CD4-positive, alpha-beta T cell treated with Interleukin-10 for 1 hour (primary cell): Measurements from ENCODE around the gene TACR3.
"Not testable (repeated sequence)": the region's sequence is repeated elsewhere in the genome, so short reads cannot be mapped to it uniquely, and the experiment has no call there.

Source experiments
- DNase-seq: peaks from one replicate; pipeline ENCODE4 v3.0.0-alpha.2; 2020

The TACR3 gene, protein sequence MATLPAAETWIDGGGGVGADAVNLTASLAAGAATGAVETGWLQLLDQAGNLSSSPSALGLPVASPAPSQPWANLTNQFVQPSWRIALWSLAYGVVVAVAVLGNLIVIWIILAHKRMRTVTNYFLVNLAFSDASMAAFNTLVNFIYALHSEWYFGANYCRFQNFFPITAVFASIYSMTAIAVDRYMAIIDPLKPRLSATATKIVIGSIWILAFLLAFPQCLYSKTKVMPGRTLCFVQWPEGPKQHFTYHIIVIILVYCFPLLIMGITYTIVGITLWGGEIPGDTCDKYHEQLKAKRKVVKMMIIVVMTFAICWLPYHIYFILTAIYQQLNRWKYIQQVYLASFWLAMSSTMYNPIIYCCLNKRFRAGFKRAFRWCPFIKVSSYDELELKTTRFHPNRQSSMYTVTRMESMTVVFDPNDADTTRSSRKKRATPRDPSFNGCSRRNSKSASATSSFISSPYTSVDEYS

DNA sequence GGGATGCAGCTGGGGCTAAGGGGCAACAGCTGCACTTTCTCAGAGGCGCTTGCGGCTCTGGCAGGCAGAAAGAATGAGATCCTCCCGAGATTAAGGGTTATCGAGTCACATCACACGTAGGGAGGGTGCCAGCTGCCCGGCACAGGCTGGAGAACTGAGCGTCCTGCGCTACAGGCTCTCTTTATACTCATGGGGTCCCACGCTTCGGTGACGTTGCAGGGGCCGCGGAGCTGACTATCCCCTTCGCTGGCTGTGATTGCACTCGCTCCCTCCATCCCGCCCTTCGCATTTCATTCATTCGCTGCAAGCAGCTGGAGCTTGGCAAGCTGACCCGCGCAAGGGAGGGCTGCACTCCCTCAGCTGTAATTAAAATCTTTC, at the start of gene TACR3:
TSS of gene TACR3 (minus strand) at position 156 of the 378 bp plus-strand sequence. CDS start 310 bp downstream, outside the sequence.
- DNase-seq = no peak

DNA sequence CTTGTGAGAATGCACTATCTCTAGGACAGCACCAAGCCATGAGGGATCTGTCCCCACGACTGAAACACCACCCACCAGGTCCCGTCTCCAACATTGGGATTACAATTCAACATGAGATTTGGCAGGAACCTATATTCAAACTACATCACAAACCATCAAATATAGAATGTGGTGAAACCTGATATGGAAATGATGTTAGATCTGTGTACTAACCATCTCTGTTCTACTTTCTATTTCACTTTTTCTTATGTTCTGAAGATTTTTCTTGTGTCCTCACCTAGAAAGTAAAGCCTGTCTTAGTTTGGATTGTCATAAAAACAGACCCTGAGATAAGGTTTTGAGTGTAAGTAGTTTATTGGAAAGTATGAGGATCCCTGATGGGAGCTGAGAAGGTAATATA, 37.8 kb upstream of the TACR3 start:
- DNase-seq = no peak

GRCh38 chr4:103756741-103757140, 37.0 kb upstream of the TACR3 start:
- DNase-seq = no peak

DNA sequence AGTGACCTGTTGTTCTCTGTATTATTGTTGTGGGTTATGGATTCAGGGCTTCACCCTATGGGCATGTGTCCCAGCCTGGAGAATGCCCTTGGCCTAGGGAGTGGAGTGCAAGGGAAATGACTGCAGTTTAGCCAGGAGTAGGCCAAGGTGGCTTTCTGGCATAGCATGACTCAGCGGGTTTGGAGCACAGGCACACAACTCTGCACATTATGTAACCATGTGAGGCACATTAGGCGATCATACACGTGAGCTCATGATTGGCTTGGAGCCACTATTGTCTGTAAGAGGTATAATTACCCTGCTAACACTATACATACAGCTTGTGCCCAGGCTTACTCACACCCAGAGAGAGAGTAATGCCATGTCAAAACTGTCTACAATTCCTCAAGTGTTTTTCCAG, 35.1 kb upstream of the TACR3 start:
- DNase-seq = no peak

DNA sequence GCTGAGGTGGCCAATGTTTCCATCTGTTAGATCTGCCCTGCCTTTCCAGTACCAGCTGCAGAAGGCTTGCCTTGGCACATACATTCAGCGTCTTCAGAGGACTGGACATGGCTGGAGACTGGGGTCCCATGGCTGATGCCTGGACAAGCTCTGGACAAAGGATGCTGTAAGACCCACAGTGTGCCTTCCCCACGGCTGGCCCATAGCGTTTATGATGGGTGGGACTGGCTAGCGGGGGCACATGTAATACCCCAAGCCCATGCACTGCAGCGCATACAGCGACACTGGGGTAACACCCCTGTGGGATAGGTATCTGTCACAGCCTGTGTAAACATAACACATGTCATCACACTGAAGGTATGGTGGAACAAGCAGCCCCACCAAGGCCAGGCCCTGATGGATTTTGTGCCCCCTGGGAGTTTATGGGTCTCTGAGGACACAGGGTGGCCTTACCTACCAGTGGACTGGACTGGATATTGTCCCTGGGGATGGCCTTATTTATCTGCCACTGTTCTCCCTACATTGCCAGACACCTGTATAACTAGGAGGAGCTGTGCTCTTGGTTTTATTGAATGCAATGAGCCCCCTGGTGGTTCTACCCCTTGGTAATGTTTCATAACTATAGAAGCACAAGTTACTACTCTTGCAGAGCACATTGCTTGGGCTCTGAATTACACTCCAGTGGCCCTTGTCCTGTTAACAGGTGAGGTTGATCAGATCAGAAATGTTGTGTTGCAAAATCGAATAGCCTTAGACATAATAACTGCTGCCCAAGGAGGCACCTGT, 34.3 kb upstream of the TACR3 start:
- no peak for DNase-seq

DNA sequence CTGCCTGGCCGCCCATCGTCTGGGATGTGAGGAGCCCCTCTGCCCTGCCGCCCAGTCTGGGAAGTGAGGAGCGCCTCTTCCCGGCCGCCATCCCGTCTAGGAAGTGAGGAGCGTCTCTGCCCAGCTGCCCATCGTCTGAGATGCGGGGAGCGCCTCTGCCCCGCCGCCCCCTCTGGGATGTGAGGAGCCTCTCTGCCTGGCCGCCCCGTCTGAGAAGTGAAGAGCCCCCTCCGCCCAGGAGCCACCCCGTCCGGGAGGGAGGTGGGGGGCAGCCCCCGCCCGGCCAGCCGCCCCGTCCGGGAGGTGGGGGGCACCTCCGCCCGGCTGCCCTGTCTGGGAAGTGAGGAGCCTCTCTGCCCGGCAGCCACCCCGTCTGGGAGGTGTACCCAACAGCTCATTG, 3.4 kb upstream of the TACR3 start:
- not testable (repeated sequence) for DNase-seq

- no peak for DNase-seq
Measured at GRCh38 chr4:103721251-103721650, 1.5 kb upstream of the TACR3 start.

- DNase-seq = no peak
Measured at GRCh38 chr4:103720661-103721060, 876 bp upstream of the TACR3 start.

GRCh38 chr4:103719105-103719829, 518 bp downstream of the TACR3 start:
- DNase-seq = no peak

GRCh38 chr4:103692615-103693014, 27.2 kb downstream of the TACR3 start:
- no peak for DNase-seq

DNA sequence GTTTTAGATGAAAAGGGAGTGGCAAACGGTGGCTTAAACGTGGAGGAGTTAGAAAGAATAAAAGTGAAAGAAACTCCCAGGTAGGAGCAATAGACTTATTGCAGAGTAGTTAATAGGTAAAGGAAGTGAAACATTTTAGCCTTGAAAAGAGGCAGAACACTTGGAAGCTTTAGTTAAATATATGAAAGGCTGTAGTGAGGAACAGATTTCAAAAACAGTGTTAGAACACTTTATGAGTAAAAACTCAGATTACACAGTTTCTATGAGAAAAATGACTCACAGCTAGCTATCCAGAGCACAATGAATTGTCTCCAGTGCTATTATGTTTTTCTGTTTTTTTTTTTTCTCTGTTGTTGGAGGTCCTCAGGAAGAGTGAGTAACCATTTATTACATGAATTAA, 45.8 kb downstream of the TACR3 start:
- no peak for DNase-seq

- DNase-seq = not testable (repeated sequence)
Measured at GRCh38 chr4:103666764-103667163, 53.0 kb downstream of the TACR3 start.

DNA sequence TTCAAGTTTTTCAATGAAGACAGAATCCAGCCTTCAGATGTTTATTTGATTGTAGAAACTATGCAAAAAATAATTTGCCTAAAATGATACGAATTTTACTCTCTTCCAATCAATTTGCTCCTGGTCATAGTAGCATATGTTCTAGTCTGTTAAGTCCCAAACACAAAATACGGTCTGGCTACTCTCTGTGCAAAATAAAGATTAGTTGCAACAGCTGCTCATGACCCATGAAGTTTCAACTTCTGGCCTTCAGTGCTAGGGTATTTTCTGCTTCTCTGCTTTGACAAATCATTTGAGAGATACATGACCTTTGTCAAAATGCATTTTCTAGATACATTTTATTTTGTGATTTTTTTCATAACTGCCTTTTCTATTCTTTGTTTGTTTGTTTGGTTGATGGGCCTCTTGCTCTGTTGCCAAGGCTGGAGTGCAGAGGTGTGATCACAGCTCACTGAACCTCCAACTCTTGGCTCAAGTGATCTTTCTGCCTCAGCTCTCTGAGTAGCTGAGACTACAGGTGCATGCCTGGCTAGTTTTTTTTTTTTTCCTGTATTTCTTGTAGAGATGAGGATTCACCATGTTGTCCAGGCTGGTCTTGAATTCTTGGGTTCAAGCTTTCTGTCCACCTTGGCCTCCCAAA, 55.2 kb downstream of the TACR3 start:
- DNase-seq = no peak

GRCh38 chr4:103648541-103648940, 71.2 kb downstream of the TACR3 start:
- no peak for DNase-seq

- no peak for DNase-seq
Measured at GRCh38 chr4:103645991-103646390, 73.8 kb downstream of the TACR3 start.

- no peak for DNase-seq
Measured at GRCh38 chr4:103634236-103634635, 85.5 kb downstream of the TACR3 start.

DNA sequence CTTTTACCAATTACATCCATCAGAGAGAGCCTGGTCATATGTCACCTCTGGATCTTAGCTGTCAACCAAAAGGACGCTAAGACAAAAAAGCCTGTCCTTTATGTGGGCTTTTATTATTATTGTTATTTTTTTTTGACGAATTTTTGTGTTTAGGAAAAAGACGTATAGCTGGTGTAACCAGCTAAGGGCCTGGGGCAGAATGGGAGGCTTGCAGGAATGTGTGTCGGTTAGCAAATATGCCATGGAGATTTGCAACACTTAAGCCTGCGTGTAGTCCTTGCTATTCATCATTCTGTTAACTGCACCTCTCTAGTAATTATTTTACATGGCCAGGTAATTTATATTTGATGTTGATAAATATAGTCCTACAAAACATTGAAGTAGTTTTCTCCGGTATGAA, 93.5 kb downstream of the TACR3 start:
- DNase-seq = no peak

GRCh38 chr4:103591841-103592240, 127.9 kb downstream of the TACR3 start:
- DNase-seq = no peak

- no peak for DNase-seq
Measured at GRCh38 chr4:103567591-103567990, 152.2 kb downstream of the TACR3 start.

DNA sequence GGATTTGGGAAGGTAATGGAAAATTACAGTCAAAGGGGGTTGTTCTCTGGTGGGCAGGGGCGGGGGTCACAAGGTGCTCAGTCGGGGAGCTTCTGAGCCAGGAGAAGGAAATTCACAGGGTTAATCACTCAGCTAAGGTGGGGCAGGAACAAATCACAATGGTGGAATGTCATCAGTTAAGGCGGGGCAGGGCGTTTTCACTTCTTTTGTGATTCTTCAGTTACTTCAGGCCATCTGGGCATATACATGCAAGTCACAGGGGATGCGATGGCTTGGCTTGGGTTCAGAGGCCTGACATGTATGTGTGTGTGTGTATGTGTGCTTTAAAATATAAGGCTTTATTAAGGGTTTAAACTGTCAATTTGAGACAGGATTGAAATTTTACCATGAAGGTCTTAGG, 160.6 kb downstream of the TACR3 start:
- DNase-seq = not testable (repeated sequence)
